ENCODE results near the gene SLC51A.
A peak's percentile ranks its signal among the peaks of the same experiment; 100 is the strongest.
"Not testable (repeated sequence)": the region's sequence is repeated elsewhere in the genome, so short reads cannot be mapped to it uniquely, and the experiment has no call there.

The SLC51A gene

DNA sequence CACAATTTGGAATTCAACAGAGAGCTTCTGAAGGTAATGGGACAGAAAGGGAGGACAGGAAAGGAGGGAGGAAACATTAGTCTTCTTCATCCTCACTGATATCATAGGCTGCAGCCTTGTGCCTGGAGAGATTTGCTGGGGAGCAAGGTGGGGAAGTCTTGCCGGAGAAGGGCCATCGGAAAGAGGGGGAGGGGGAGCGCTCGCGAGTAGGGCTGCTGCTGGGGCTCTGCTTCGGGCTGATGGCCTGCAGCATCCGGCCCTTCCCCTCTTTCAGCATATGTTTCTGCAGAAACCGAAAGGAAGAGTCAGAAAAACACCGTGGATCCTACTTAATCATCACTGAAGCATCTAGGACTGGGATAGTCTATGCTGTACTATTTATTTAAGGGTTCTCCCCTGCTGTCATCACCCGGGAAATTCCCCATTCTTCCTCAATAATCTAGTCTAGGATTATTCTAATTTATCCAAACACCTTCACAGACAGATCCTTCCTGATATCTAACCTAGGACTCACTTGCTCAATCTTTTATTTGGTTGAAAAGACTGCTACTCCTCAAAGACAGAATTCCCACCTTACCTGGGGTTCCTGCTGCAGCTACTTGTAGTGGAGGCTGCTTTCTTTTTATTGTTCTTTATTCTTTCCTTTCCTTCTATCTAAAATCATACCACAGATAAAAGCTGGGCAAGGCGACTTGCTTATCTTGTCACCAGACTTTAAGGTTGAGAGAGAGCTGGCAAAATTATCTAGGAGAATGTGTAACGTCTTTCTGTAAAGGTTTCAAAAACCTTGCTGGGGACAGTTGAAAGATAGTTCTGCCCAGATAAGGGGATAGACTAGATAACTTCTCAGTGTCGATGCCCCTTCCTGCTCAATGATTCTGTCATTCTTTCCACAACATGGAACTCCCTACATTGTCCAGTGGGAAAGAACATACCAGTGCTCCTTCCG lies 22.6 kb downstream of the SLC51A start:
- no peak for DNase-seq (ENCODE audit: low read depth in 3 of 3)

DNA sequence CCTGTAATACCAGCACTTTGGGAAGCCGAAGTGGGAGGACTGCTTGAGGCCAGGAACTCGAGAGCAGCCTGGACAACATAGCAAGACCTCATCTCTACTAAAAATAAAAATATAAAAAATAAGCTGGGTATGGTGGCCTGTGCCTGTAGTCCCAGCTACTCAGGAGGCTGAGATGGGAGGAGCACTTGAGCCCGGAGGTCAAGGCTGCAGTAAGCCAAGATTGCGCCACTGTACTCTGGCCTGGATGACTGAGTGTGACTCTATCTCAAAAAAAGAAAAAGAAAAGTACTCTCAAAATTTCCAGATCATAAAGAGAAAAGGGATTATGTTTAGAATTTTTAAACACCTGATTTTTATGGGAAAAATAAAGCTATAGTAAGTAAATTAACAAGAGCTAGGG lies 24.1 kb downstream of the SLC51A start:
- DNase-seq (ENCODE audit: low read depth in 3 of 3) = no peak

DNA sequence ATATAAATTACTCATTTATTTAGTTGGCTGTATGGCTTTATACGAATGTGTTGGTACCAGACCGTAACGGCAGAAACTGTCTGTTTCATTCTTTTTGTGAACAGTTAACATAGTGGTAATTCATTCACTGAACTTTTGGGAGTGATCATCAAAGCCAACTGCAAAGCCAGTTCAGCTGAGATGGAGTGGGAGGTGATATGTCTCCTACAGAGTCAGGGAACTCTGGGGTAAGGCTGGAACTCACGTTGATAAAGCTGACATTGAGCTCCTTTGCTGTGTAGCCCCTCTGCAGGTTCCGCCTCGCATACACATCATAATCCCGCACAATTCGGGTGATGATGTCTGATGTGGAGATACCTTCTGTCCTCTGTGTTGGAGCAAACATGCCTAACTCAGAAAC lies 25.4 kb downstream of the SLC51A start:
- DNase-seq (ENCODE audit: low read depth in 3 of 3) = no peak

DNA sequence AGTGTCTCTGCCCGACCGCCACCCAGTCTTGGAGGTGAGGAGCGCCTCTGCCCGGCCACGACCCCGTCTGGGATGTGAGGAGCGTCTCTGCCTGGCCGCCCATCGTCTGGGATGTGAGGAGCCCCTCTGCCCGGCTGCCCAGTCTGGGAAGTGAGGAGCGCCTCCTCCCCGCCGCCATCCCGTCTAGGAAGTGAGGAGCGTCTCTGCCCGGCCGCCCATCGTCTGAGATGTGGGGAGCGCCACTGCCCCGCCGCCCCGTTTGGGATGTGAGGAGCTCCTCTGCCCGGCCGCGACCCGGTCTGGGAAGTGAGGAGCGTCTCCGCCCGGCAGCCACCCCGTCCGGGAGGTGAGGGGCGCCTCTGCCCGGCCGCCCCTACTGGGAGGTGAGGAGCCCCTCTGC lies 27.8 kb downstream of the SLC51A start:
- DNase-seq (ENCODE audit: low read depth in 3 of 3) = not testable (repeated sequence)

DNA sequence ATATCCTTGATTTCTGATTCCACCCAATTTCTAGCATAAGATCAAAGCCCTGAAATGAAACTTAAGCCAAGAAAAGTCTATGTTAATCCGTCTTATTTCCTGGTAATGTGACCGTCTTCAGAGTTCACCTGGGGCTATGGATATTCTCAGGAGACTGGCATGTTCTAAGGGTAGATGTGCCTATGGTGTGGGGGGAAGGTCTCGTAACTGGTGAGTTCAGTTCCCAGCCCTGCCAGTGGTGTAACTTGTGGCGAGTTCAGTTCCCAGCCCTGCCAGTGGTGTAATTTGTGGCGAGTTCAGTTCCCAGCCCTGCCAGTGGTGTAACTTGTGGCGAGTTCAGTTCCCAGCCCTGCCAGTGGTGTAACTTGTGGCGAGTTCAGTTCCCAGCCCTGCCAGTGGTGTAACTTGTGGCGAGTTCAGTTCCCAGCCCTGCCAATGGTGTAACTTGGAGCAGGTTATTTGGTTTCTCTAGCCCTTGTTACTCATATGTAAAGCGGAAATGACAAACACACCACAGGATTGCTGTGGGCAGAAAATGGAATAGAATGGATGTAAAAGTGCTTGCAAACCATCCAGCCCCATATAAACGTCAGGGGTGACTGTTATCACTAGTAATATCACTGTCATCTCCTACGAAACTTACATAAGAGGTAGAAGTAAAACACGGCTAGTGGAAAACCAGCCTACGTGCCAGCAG lies 30.4 kb downstream of the SLC51A start:
- no peak for DNase-seq (ENCODE audit: low read depth in 3 of 3)

DNA sequence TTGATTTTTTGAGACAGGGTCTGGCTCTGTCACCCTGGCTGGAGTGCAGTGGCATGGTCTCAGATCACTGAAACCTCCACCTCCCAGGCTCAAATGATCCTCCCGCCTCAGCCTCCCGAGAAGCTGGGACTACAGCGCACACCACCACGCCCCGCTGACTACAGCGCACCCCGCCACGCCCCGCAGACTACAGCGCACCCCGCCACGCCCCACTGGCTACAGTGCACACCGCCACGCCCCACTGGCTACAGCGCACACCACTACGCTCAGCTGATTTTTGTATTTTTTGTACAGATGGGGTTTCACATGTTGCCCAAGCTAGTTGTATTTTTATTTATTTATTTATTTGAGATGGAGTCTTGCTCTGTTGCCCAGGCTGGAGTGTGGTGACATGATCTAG lies 35.6 kb downstream of the SLC51A start:
- DNase-seq (ENCODE audit: low read depth in 3 of 3) = no peak

DNA sequence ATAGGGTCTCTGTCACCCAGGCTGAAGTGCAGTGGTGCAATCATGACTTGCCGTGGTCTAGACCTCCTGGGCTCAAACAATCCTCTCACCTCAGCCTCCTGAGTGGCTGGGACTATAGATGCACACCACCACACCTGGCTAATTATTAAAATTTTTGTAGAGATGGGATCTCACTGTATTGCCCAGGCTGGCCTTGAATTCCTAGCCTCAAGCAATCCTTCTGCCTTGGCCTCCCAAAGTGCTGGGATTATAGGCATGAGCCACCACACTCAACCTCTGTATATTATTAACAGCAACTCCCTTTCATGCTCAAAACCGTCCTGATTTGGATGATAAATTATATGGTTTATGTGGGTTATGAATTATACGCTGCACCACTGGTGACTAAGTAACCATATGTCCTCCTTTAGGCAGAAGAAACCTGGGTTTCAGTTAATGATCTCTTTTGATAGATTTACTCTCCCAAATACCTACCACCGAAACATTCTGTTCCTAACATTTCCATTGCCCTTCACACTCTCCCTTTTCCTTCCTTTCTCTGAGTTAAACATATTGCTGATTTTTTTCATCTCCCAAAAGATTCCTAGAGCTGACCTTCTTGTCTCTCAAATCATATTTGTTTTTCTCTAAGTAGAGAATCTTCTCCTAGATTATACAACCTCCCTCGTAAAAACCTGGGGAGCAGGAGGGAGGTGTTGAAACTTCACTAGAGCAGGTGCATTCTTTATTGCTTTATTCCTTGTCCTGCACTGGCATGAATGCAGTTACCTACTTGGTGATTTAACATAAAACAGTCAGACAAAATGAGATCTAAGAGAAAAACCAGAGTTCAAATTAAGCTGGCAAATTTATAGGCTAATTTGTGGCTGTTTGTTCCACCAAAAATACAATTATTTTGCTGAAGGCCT lies 38.3 kb downstream of the SLC51A start:
- no peak for DNase-seq (ENCODE audit: low read depth in 3 of 3)

DNA sequence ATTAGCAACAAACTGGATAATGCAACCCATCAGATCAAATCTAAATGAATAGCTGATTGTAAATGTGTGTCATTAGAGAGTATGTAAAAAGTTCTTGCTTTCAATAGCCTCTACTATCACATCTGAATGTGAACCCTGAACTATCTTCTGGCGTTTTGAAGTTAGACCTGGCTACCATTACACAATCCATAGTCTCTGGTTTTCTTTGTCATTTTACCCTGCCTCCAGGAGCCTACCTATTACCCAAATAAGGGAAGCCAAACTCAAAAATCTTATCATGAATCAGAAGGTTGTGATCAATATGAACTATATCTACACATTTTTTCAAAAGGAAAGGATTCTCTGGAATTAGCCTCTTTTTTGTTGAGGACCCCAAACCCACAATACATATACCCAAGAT lies 39.4 kb downstream of the SLC51A start:
- DNase-seq (ENCODE audit: low read depth in 3 of 3) = no peak

DNA sequence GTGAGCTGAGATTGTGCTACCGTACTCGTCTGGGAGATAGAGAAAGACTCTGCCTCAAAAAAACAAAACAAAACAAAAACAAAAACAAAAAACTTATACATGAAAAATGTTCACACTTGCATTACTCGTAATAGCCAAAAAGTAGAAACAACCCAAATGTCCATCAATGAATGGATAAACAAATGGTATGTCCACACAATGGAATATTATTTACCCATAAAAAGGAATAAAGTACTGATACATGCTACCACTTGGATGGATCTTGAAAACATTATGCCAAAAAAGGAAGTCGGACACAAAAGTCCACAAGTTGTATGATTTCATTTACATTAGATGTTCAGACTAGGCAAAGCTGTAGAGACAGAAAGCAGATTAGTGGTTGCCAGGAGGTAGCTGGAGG lies 44.5 kb downstream of the SLC51A start:
- DNase-seq (ENCODE audit: low read depth in 3 of 3) = no peak

DNA sequence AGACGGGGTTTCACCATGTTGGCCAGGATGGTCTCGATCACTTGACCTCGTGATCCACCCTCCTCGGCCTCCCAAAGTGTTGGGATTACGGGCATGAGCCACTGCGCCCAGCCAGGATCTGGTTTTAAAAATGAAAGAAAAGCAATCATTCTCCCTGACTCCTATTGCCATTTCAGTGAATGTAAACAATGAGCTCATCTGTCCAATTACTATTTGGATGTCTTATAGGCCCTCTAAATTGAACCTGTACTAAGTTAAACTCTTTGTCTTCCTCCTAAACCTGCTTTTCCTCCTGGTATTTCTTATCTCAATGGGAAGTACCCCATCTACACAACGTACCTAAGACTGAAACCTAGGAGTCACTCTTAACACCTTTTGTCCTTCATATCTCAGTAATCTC lies 47.5 kb downstream of the SLC51A start:
- DNase-seq (ENCODE audit: low read depth in 3 of 3) = no peak

DNA sequence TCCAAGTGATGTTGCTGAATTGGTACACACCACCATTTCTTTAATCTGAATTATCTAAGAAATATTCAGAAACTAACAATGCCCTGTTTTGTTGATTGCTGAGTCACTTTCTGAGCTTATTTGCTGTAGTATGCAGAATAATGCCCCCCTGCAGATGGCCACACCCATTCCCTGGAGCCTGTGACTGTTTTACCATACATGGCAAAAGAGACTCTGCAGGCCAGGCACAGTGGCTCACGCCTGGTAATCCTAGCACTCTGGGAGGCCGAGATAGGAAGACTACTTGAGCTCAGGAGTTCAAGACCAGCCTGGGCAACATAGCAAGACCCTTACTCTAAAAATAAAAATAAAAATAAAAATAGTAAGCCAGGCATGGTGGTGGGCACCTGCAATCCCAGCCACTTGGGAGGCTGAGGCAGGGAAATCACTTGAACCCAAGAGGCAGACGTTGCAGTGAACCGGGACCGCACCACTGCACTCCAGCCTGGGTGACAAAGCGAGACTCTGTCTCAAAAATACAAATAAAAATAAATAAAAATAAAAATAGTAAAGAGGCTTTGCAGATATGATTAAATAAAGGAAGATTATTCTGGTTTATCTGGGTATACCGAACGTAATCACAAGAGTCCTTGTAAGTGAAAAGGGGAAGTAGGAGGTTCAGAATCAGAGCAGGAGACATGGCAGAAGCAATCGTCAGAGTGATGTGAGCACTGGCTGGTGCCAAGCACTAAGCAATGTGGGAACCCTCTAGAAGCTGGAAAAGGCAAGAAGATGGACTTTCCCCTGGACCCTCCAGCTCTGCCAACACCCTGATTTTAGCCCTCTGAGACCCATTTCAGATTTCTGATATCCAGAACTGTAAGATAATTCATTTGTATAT lies 52.2 kb downstream of the SLC51A start:
- DNase-seq (ENCODE audit: low read depth in 3 of 3) = no peak

DNA sequence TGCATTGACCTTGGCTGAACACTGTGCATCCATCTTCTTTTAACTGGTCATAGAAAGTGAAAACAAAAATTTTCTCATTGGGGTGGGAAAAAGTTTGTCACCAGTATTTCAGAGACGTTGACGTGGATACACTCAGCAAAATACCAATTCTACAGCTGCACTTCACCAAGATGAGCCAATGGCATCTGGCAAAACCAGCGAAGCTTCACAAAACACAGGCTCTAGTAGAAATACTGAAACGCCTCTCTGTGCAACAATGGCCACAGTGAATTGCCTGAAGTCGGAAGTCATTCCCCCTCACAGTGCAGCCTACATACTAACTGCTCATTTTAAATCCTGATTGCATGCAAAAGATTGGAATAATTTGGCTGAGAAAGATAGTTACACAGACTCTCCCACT lies 54.2 kb downstream of the SLC51A start:
- DNase-seq (ENCODE audit: low read depth in 3 of 3) = no peak

DNA sequence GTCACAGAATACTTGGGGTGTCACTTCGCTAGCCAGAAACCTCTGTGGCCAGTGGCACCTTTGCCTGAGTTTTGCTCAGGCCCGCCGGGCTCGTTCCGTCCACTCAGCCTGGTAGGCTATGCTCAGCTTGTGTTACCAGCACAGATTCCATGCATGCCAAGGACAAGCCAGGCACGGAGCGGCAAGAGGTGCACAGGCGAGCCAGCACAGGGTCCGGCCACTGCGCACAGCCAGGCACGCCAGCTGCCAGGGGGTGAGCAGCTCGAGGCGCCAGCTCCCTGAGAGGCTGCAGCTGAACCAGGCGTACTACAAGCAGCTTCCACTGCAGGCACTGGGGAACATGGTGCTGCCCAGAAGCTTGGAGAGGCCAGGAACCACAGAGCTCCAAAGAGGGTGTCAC lies 56.5 kb downstream of the SLC51A start:
- DNase-seq (ENCODE audit: low read depth in 3 of 3) = no peak

DNA sequence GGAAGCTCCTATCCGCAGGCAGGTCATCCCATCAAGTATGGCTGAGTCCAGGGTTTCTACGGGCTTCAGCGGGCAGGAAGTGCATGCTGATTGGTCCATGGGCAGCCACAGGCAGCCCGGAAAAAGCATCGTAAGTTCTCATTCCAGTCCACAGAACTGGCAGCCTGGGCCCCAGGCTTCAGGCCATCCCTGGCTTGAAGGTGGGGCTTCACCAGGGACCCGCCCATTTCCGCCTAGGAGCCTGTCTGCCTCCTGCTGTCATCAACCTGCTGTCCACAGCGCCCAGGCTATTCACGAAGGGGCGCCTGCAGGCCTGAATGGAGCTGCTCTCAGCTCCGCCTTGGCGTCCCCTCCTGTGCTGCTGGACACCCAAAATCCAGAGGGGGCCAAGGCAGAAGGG lies 57.3 kb downstream of the SLC51A start:
- no peak for DNase-seq (ENCODE audit: low read depth in 3 of 3)

DNA sequence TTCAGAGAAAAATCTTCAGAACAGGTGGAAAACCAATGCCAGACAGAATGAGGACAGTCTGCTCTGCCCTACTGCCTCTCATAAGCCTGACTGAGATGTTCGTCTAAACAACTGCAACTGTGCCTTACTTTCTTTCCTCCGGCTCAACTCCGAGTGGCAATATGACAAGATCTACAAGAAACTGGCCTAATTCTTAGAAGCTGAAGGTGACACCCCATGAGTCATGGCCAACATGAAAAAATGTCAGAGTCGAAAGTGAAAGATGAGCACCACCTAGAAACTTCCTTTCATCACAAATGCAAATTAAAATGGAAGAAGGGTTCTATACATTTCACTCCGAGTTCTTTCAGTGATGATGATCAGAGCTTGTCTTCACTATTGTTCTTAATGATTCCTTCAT lies 58.3 kb downstream of the SLC51A start:
- DNase-seq (ENCODE audit: low read depth in 3 of 3) = peak in 2 of 3 experiments; percentile 35 to 52

DNA sequence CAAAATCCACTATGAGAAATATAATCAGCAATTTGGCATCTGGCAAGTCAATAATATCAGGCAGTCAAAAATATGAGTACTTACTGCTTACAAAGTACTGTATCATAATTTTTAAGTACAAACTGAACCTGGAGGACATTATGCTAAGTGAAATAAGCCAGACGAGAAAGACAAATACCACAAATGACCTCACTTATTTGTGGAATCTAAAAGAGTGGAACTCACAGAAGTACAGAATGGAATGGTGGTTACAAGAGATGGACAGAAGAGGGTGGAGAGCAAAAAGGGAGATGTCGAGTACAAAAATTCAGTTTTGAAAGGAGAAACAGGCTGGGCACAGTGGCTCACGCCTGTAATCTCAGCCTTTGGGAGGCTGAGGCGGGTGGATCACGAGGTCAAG lies 58.8 kb downstream of the SLC51A start:
- DNase-seq (ENCODE audit: low read depth in 3 of 3) = no peak

DNA sequence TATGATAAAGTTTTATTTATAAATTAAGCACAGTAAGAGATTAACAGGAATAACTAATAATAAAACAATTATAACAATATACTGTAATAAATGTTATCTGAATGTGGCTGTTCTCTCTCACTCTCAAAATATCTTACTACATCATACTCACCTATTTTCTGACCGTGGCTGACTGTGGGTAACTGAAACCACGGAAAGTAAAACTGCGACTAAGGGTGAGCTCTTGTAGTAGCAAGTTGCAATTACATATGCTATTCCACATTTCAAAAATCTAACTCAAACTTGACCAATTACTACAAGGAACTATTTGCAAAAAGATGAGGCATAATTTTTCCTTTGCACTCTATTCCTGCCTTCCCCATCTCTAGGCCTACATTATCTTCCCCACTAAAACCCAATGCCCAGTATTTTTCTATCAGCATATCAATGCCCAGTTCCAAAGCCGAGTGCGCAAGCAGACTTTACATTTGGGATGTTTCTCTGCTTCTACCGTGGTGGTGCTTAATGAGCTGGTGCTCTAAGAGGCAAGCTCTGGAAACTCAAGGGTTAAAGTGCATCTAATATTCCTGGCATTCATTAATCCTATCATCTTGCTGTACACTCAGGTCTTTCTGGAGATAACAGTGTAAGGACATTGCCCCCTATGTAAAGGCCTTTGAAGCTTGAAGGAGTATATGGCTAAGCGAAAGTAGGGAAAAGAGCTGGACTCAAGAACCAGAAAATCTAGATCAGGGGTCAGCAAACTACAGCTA lies 64.5 kb downstream of the SLC51A start:
- no peak for DNase-seq (ENCODE audit: low read depth in 3 of 3)

DNA sequence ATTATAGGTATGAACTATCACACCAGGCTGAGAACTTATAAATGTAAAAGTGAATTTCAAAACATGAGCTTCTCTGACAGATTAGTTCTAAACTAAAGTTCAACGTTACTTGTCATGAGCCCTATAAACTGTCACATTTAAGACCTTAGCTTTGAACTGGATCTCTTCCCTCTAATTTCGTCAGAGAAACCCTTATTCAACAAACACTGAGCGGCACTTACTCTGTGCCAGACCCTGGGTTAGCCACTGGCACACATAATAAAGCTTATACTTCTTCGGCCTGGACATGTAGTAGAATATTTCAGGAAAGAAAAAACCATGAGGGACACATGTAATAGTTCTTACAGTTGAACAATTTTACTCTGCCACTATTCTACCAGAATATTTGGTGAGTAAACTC lies 65.6 kb downstream of the SLC51A start:
- no peak for DNase-seq (ENCODE audit: low read depth in 3 of 3)
